Neuronal stem cell (in vitro differentiated cells): ENCODE results near the gene C4orf50.

Experiments used
- DNase-seq: peaks from one replicate; pipeline ENCODE4 v3.0.0-alpha.2; 2013; ENCODE audit warnings: low spot score
- H2AFZ ChIP-seq: one replicate; pipeline ENCODE4 v1.6.1; 2013; ENCODE audit warnings: mild to moderate bottlenecking, low read length, inconsistent platforms
- H2AK5ac ChIP-seq: 2 replicates; pipeline ENCODE4 v1.6.1; 2013; ENCODE audit warnings: low read depth, mild to moderate bottlenecking, inconsistent platforms, low read length, moderate library complexity, mixed read lengths
- H2BK120ac ChIP-seq: 2 replicates; pipeline ENCODE4 v1.6.1; 2013; ENCODE audit warnings: low read depth, mild to moderate bottlenecking, inconsistent platforms, low read length, moderate library complexity, mixed read lengths
- H2BK12ac ChIP-seq: one replicate; pipeline ENCODE4 v1.6.1; 2013; ENCODE audit warnings: low read length, inconsistent platforms
- H2BK15ac ChIP-seq: 2 replicates; pipeline ENCODE4 v1.6.1; 2013; ENCODE audit warnings: mild to moderate bottlenecking, low read length, inconsistent platforms, mixed read lengths
- H2BK5ac ChIP-seq: one replicate; pipeline ENCODE4 v1.6.1; 2013; ENCODE audit warnings: inconsistent platforms, mild to moderate bottlenecking, low read length, moderate library complexity
- H3K14ac ChIP-seq: one replicate; pipeline ENCODE4 v1.6.1; 2013; ENCODE audit warnings: low read length, inconsistent platforms
- H3K18ac ChIP-seq: 2 replicates; pipeline ENCODE4 v1.6.1; 2013; ENCODE audit warnings: low read length, inconsistent platforms
- H3K23ac ChIP-seq: 2 replicates; pipeline ENCODE4 v1.6.1; 2013; ENCODE audit warnings: low read depth, mild to moderate bottlenecking, mixed read lengths, low read length, inconsistent platforms; ENCODE audit not compliant: poor library complexity
- H3K27ac ChIP-seq: replicated peaks from 3 replicates; pipeline ENCODE4 v1.5.1; 2013; ENCODE audit warnings: low read length, inconsistent platforms
- H3K27me3 ChIP-seq, 3 experiments: 2 replicates each; pipeline ENCODE4 v1.6.1; 2013; ENCODE audit warnings: low read length in 3 of 3, mild to moderate bottlenecking in 2 of 3, inconsistent platforms in 1 of 3, low read depth in 1 of 3, mixed read lengths in 1 of 3, moderate library complexity in 1 of 3; ENCODE audit not compliant: control insufficient read depth in 3 of 3, insufficient read depth in 3 of 3
- H3K36me3 ChIP-seq, 2 donors: replicated peaks in 1 of 2; 2 replicates each; pipeline ENCODE4 v1.6.1; 2013; ENCODE audit warnings: low read length in 2 of 2; ENCODE audit not compliant: control insufficient read depth in 2 of 2, insufficient read depth in 2 of 2
- H3K4ac ChIP-seq: 2 replicates; pipeline ENCODE4 v1.6.1; 2013; ENCODE audit warnings: inconsistent platforms, mild to moderate bottlenecking, low read length, moderate library complexity
- H3K4me1 ChIP-seq, 2 donors: 1 replicate in 1 of 2; 2 replicates in 1 of 2; pipeline ENCODE4 v1.6.1; 2013; ENCODE audit warnings: low read length in 2 of 2, low read depth in 1 of 2; ENCODE audit not compliant: control insufficient read depth in 2 of 2, insufficient read depth in 1 of 2
- H3K4me2 ChIP-seq: one replicate; pipeline ENCODE4 v1.6.1; 2013; ENCODE audit warnings: mild to moderate bottlenecking, low read length, inconsistent platforms; ENCODE audit not compliant: insufficient read depth, poor library complexity, severe bottlenecking
- H3K4me3 ChIP-seq, 2 donors: 2 replicates each; pipeline ENCODE4 v1.5.1; 2013; ENCODE audit warnings: low read length in 2 of 2, mild to moderate bottlenecking in 2 of 2, inconsistent platforms in 1 of 2, moderate library complexity in 1 of 2
- H3K79me1 ChIP-seq: one replicate; pipeline ENCODE4 v1.6.1; 2013; ENCODE audit warnings: low read depth, mild to moderate bottlenecking, inconsistent platforms, low read length, moderate library complexity
- H3K9ac ChIP-seq: one replicate; pipeline ENCODE4 v1.6.1; 2013; ENCODE audit warnings: mild to moderate bottlenecking, low read depth, low read length, inconsistent platforms; ENCODE audit not compliant: poor library complexity
- H3K9me3 ChIP-seq, 2 donors: replicated peaks in 1 of 2; 2 replicates each; pipeline versions ENCODE3 to v1.6.1; 2013; ENCODE audit warnings: low read length in 2 of 2, mild to moderate bottlenecking in 2 of 2, inconsistent platforms in 1 of 2, low read depth in 1 of 2, mixed read lengths in 1 of 2, moderate library complexity in 1 of 2; ENCODE audit not compliant: control insufficient read depth in 2 of 2, insufficient read depth in 1 of 2
- H4K8ac ChIP-seq: one replicate; pipeline ENCODE4 v1.6.1; 2013; ENCODE audit warnings: low read depth, mild to moderate bottlenecking, inconsistent platforms, low read length, moderate library complexity
- H4K91ac ChIP-seq: one replicate; pipeline ENCODE4 v1.6.1; 2013; ENCODE audit warnings: low read length, low read depth, mild to moderate bottlenecking, inconsistent platforms; ENCODE audit not compliant: poor library complexity
- WGBS, 2 donors: extraction: QIAGEN DNeasy Blood & Tissue Kit; methylation state at CpG; one replicate each; pipeline ENCODE4 v1.1.7; 2013; ENCODE audit warnings: missing lambda C conversion rate in 2 of 2, mixed read lengths in 1 of 2; ENCODE audit not compliant: insufficient read length in 2 of 2, insufficient replicate concordance in 1 of 2; ENCODE audit errors: extremely low coverage in 2 of 2; 5-methylcytosine and 5-hydroxymethylcytosine counted together

The C4orf50 gene

GRCh38 chr4:5931526-5931925, 86.7 kb downstream of the C4orf50 start:
- Histone ChIP-seq H3K9ac (no peak overlapping the region), H3K4ac (no peak overlapping the region), H3K14ac (peak overlapping the region; percentile 63), H3K27ac (no peak overlapping the region), H4K8ac (no peak overlapping the region), H3K27me3 (peaks cover 0 to 35% (median 3%) of the 10 kb centered on the region in 3 experiments), H2BK12ac (no peak overlapping the region), H3K4me3 (no peak overlapping the region), H3K4me2 (no peak overlapping the region), H2BK120ac (no peak overlapping the region), H4K91ac (no peak overlapping the region), H3K36me3 (no peaks in the 10 kb centered on the region), H3K4me1 (peaks cover 0 to 2% of the 10 kb centered on the region in 2 donors), H3K79me1 (no peaks in the 10 kb centered on the region), H2AFZ (peak overlapping the region; percentile 39), H2BK5ac (no peak overlapping the region), H2BK15ac (no peak overlapping the region), H3K9me3 (no peaks in the 10 kb centered on the region), H3K18ac (no peak overlapping the region), H3K23ac (no peak overlapping the region), H2AK5ac (no peak overlapping the region)
- DNase-seq: no peak
- no CpG with 5 or more reads among the region's 9 CpGs for WGBS, 2 donors

GRCh38 chr4:5930876-5931275, 87.4 kb downstream of the C4orf50 start:
- Histone ChIP-seq H2BK5ac (no peak overlapping the region), H4K91ac (no peak overlapping the region), H2BK15ac (no peak overlapping the region), H3K27ac (no peak overlapping the region), H3K14ac (no peak overlapping the region), H3K18ac (no peak overlapping the region), H3K79me1 (no peaks in the 10 kb centered on the region), H3K4me2 (no peak overlapping the region), H2BK12ac (no peak overlapping the region), H4K8ac (no peak overlapping the region), H3K9me3 (no peaks in the 10 kb centered on the region), H2AFZ (no peak overlapping the region), H3K9ac (no peak overlapping the region), H3K36me3 (no peaks in the 10 kb centered on the region), H3K4me1 (peaks cover 0 to 2% of the 10 kb centered on the region in 2 donors), H3K4ac (no peak overlapping the region), H3K4me3 (no peak overlapping the region), H3K23ac (no peak overlapping the region), H2AK5ac (peak overlapping the region; percentile 22), H3K27me3 (peaks cover 0 to 35% (median 3%) of the 10 kb centered on the region in 3 experiments), H2BK120ac (no peak overlapping the region)
- no CpG with 5 or more reads among the region's 7 CpGs for WGBS, 2 donors
- DNase-seq: no peak

- no peak overlapping the region for H2AFZ ChIP-seq
- H2AK5ac ChIP-seq: peak overlapping the region; percentile 22
- H2BK15ac ChIP-seq: no peak overlapping the region
- no peak overlapping the region for H3K4me3 ChIP-seq
- no peak overlapping the region for H3K27ac ChIP-seq
- H3K79me1 ChIP-seq: no peaks in the 10 kb centered on the region
- no peaks in the 10 kb centered on the region for H3K36me3 ChIP-seq
- peaks cover 0 to 39% (median 3%) of the 10 kb centered on the region in 3 experiments for H3K27me3 ChIP-seq
- no peak overlapping the region for H3K23ac ChIP-seq
- H3K4me2 ChIP-seq: no peak overlapping the region
- no peak overlapping the region for H4K8ac ChIP-seq
- no peak overlapping the region for H3K18ac ChIP-seq
- no peak overlapping the region for H3K14ac ChIP-seq
- H3K9ac ChIP-seq: no peak overlapping the region
- no peak overlapping the region for H2BK120ac ChIP-seq
- H3K9me3 ChIP-seq: no peaks in the 10 kb centered on the region
- no CpG with 5 or more reads among the region's 8 CpGs for WGBS, 2 donors
- no peak overlapping the region for H2BK5ac ChIP-seq
- H4K91ac ChIP-seq: no peak overlapping the region
- no peak overlapping the region for H2BK12ac ChIP-seq
- no peak overlapping the region for H3K4ac ChIP-seq
- DNase-seq: no peak
- peaks cover 4 to 6% of the 10 kb centered on the region in 2 donors for H3K4me1 ChIP-seq
Measured at GRCh38 chr4:5930456-5930855, 87.8 kb downstream of the C4orf50 start.

GRCh38 chr4:5928844-5929420, 89.3 kb downstream of the C4orf50 start:
- no peak overlapping the region for H3K4ac ChIP-seq
- H3K4me1 ChIP-seq: peaks cover 6 to 7% of the 10 kb centered on the region in 2 donors
- no peaks in the 10 kb centered on the region for H3K9me3 ChIP-seq
- no peak overlapping the region for H2BK12ac ChIP-seq
- H2BK5ac ChIP-seq: no peak overlapping the region
- no peak overlapping the region for H3K4me2 ChIP-seq
- no peak overlapping the region for H3K18ac ChIP-seq
- no peaks in the 10 kb centered on the region for H3K79me1 ChIP-seq
- H3K23ac ChIP-seq: no peak overlapping the region
- no peak overlapping the region for H2AFZ ChIP-seq
- H3K4me3 ChIP-seq: no peak overlapping the region
- H4K91ac ChIP-seq: no peak overlapping the region
- no peak overlapping the region for H2BK15ac ChIP-seq
- no peak overlapping the region for H3K9ac ChIP-seq
- peaks cover 0 to 39% (median 3%) of the 10 kb centered on the region in 3 experiments for H3K27me3 ChIP-seq
- WGBS, 2 donors: no CpG with 5 or more reads among the region's 8 CpGs
- H3K27ac ChIP-seq: no peak overlapping the region
- no peak for DNase-seq
- no peaks in the 10 kb centered on the region for H3K36me3 ChIP-seq
- H2AK5ac ChIP-seq: no peak overlapping the region
- H3K14ac ChIP-seq: no peak overlapping the region
- no peak overlapping the region for H2BK120ac ChIP-seq
- H4K8ac ChIP-seq: no peak overlapping the region
